NCI-H1417 treated with DMSO at 0.1 percent for 48 hours (cell line): ENCODE data around the gene COL25A1.
"Not testable (repeated sequence)": the region's sequence is repeated elsewhere in the genome, so short reads cannot be mapped to it uniquely, and the experiment has no call there.

Source experiments
- DNase-seq: peaks from one replicate; lab custom pipeline; 2025; lab: John Stamatoyannopoulos, UW

COL25A1 gene

GRCh38 chr4:108903464-108904221, 398.8 kb downstream of the COL25A1 start:
- DNase-seq: no peak

DNA sequence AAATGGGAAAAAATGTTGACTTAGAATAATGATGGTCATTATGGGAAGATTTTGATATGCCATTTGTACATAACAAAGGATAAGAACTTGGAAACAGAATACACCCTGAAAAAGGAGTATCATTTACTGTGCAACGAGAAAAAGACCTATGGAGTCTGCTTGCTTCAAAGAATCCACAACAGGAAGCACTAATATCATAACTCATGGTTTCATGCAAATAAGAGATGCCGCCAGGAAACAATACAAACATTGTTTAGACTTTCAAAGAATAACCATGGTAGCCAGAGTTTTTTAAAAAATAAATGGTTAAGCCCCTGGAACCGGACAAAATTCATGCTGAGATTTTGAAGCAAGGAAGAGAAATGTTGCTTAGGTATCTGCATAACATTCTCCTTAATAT, 399.7 kb downstream of the COL25A1 start:
- DNase-seq: no peak

DNA sequence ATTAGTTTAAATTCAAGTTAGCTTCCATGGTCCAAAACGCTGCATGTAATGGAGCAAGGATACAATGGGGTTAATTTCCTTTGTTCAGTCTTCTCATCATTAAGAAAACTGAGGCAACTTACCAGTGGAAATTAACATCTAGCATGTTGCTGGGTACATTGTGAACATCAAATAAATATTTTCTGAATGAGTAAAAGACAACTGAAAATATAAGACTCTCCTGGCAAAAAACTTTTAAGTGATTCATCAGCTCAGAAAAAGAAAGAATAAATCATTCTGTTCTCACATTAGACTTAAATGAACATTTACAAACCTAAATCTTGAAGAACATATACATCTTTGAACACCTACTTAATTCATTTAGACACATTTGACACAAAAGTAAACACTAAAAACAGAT, 401.2 kb downstream of the COL25A1 start:
- no peak for DNase-seq

- DNase-seq: no peak
Measured at GRCh38 chr4:108900018-108900580, 402.4 kb downstream of the COL25A1 start.

GRCh38 chr4:108893468-108893867, 409.0 kb downstream of the COL25A1 start:
- DNase-seq: no peak

DNA sequence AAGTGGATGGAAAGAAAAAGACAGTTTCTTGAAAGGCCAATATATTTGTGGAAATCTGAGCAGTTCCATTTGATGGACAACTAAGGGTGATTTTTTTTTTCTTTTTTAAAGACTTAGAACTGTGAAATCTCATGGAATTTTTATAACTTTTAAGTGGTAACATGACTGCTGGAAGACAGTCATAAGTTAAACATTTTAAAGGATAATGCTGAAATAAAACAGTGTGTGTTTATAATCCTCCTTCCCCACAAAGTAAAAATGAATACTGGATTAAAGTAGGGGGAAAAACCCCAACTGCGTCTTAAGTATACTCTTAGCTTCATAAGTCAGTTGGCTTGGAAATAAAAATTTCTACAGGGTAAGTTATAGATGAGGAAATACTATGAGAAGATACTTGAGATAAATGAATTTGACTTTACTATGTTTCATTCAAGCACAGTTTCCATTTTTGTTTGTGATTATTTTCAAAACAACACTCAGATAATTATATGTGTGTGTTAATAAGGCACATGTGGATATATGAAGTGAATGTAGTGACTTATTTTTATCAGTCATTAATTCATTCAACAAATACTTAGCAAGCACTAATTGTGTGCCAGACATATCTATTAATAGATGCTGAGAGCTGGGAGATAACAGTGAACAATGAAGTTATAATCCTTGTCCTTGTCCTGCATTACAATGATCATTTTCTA, 410.4 kb downstream of the COL25A1 start:
- no peak for DNase-seq

- no peak for DNase-seq
Measured at GRCh38 chr4:108890484-108890881, 412.0 kb downstream of the COL25A1 start.

DNA sequence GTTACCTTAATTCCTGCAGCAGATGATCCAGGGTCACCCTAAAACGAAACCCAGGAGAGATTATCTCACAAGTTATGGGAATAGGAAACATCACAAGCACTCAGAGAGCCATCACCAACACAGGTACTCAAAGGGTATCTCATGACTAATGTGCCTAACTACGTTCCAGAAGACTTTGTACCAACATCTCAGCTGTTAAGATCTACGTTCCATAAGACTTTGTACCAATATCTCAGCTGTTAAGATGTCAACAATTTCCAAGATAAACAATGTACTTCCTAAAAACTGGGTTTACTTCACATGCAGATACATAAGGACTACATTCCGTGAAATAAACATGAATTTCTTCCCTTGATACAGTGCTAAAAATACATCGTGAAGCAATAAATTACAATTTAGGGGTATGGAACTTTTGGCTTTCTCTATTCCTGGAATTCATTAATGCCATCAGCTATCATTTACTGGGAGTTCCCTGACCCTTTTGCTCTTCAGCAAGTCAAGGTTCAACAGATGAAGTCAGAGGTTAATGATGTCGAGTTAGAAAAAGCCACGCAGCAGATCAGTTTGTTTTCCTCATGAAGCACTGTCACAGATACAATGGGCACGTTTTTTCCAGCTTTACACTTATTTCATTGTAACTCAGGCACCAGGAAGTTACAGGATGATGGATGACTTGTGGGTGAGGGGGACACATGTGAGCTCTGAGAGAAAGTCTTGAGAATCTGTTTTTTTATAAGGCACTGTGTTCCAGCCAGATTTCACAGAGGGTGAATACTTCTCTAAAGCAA, 412.6 kb downstream of the COL25A1 start:
- no peak for DNase-seq

GRCh38 chr4:108888769-108889168, 413.7 kb downstream of the COL25A1 start:
- no peak for DNase-seq

GRCh38 chr4:108887034-108887433, 415.4 kb downstream of the COL25A1 start:
- DNase-seq: no peak

- no peak for DNase-seq
Measured at GRCh38 chr4:108885211-108885610, 417.2 kb downstream of the COL25A1 start.

GRCh38 chr4:108884596-108884995, 417.9 kb downstream of the COL25A1 start:
- no peak for DNase-seq

DNA sequence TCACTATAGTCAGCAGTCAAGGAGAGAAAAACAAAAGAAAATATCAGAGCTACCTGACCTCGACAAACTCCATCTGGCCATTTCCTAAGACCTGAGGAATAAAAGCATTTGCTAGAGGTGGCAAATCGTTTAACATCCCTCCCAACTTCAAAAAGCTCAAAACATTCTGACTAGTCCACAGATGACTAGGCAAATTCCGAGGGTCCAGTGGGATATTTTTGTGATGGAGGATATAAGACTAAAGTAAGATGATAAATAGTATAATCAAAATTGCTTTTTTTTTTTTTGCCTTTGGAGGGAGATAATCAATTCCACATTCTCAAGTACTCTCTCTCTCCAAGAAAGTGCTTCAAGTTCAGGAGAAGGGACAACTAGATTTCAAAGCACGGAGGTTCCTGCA, 420.5 kb downstream of the COL25A1 start:
- DNase-seq: no peak

DNA sequence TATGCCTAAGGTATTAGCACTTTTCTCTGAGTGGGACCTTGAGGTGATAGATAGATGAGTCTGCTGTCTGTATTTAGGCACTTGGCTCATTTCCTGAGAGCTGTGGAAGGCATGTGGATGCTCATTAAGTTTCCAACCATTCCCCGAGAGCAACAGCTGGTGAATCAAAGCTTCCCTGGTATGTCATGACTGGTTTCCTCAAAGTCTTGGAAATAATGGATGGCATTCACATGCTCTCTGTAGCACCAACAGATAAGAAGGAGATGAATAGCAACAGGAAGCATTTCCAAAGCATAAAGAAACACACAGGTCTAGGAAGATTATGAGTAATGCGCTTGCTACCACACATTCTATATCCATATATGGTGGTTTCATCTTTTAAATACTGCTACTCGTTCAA, 421.3 kb downstream of the COL25A1 start:
- no peak for DNase-seq

- DNase-seq: no peak
Measured at GRCh38 chr4:108878806-108879205, 423.7 kb downstream of the COL25A1 start.

DNA sequence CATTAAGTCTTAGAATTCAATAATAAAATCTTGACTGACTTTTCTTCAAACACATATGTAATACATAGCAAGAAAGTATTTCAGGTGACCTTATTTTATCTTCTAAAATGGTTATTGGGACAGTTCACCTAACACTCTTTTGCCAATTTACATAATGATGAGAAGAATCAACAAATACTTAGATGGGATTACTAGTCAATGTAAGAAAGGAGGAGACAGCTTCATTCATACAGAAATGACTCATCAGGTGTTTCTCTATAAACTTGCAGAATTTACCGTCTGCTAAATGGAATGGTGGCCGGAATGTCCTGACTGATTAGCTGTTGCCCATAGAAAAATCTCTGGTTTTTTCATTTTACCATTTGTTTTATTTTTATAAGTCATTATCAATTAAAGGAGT, 424.6 kb downstream of the COL25A1 start:
- DNase-seq: no peak

- no peak for DNase-seq
Measured at GRCh38 chr4:108874806-108875205, 427.7 kb downstream of the COL25A1 start.

- not testable (repeated sequence) for DNase-seq
Measured at GRCh38 chr4:108869970-108870369, 432.5 kb downstream of the COL25A1 start.

DNA sequence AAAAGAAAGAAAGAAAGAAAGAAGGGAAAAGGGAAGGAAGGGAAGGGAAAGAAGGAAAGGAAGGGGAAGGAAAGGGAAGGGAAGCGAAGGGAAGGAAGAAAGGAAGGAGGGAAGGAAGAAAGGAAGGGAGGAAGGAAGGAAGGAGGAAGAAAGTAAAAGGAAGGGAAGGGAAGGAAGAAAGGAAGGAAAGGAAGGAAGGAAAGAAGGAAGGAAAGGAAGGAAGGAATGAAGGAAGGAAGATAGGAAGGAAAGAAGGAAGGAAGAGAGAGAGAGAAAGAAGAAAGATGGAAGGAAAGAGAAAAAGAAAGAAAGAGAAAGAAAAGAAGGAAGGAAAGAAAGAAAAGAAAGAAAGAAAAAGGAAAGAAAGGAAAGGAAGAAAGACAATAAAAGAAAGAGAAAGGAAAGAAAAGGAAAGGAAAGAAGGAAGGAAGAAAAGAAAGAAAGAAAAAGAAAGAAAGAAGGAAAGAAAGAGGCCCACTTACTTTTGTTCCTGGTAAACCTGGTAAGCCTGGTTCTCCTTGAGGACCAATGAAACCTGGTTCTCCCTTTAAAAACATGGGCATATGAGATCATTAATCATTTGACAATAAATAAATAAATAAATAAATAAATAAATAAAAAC, 433.7 kb downstream of the COL25A1 start:
- DNase-seq: no peak

DNA sequence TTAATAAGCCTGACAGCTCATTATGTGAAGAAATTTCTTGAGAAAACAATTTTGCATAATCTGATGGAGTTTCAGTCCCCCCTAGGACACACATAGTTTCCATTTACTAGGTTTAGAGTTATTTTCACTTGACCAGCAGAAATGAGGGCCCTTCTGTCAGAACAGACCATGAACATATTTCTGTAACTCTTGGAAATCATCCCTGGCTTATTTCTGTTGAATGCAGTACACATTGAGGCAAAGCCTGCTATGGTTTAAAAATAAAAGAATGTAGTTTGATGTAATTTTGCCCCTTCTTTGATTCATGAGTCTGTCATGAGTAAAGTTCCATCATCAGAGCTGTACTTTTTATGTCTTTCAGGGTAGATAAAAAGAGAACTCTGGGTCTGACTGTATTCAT, 435.0 kb downstream of the COL25A1 start:
- DNase-seq: no peak

GRCh38 chr4:108861334-108861733, 441.1 kb downstream of the COL25A1 start:
- no peak for DNase-seq

- DNase-seq: no peak
Measured at GRCh38 chr4:108854786-108855185, 447.7 kb downstream of the COL25A1 start.
